NK-92 treated with Interleukin-12 subunit alpha and Interleukin-12 subunit beta, amount 100 ng/mL, for 24 hours (cell line): ENCODE measurements around the gene RGS6.

Experiments used
- DNase-seq: peaks from one replicate; lab custom pipeline; 2025; lab: John Stamatoyannopoulos, UW

RGS6 gene

DNA sequence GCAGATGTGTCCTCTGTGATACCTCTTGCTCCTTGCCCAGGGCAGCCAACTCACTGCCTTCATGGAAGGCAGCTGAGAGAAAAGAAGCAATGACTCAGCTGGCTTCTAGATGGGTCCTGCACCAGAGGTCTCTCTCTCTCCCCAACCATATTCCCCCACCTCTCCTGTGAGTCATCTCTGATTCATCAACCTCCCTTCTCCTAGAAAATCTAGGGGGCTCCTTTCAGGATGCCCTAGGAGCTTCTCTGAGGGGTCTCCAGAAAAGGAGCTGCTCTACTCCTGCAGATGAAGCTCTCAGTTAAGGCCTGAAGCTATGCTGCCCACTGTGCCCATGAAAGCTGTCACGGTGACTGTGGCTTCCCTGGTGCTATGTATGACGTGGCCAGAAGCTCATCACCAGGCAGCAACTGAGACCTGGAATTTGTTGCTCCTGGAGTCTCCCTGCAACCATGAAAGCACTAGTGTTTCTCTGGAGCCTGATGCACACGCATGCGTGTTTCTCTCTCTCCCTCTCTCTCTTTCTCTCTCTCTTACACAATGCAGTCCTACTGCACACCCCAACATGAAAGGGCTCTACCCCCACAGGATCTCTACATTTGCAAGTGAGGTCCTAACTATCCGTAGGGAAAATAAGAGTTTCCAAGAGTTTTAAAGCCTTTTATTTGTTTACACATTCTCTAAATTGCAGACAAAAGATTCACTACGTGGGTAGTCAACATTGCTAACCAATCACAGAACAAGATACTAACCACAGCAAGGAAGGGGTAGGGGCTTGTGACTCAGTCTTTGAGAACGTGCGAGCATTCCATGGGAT is 676.4 kb downstream of the RGS6 start:
- peak; percentile 26 for DNase-seq

GRCh38 chr14:72609205-72609916 is 677.1 kb downstream of the RGS6 start:
- DNase-seq: no peak

DNA sequence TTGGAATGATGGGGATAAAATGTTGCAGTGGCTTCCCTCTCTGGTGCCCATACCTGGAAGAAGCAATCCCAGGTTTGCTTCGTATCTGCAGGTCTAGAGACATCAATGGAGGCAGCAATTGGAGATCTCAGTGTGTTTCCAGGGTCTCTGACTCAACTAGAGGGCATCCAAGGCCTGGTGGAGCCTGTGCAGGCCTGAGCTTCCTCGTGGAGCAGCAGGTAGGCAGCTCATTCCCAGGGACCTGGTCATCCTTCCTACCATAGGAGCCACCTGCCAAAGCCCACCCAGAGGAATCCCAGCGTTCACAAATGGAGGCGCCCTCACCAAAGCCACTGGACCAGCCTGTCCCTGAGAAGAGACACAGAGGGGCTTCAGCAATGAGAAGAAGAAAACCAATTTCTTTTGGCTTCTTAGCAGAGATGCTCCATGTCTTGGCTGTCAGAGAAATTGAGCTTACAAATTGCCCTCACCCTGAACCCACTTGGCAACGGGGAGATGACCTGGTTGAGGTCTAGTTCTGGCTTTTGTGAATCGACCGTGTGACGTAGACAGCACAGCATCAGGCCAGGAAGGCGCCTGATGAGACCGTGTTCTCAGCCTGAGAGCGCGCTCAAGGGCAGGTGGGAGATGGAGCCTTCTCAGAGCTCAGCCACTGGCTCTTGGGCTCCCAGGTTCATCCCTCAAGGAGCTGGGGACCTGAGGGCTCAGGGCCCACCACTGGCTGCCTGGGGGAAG is 678.0 kb downstream of the RGS6 start:
- DNase-seq: no peak

GRCh38 chr14:72610831-72611200 is 678.6 kb downstream of the RGS6 start:
- no peak for DNase-seq

DNA sequence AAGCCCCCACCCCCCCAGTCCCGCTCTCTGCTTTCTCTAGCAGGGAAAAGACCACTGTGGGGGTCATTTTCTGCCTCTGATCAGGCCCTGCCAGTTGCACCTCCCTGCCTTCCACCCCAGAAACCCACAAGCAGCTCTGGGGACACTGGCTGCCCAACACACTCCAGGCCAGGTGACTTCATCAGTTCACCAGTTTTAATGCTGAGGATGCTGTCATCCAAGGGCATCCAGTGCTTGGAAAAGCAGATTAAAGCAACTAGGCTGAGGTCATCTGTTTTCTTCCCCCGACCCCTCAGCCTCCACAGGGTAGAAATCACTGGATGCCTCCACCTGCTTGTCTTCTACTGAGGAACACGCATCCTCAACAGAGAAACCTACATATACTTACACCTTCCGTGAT is 679.3 kb downstream of the RGS6 start:
- DNase-seq: no peak

DNA sequence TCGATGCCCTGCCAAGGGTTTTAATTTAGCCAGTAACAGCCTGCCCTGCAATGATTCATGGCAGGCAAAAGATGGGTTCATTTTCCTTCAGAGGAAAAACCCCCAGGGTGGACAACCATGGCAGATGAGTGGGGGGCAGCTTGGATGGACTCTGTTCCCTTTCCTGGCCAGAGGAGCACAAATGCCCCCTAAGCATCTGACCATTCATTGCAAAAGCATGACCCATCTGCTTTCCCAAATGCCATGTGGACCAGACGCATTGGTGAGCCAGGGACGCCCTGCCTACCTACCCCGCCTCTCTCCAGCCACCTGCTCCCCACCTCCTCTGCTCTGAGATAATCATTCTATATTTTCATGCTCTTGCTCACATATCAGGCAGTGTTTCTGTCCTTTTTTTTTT is 679.8 kb downstream of the RGS6 start:
- no peak for DNase-seq

DNA sequence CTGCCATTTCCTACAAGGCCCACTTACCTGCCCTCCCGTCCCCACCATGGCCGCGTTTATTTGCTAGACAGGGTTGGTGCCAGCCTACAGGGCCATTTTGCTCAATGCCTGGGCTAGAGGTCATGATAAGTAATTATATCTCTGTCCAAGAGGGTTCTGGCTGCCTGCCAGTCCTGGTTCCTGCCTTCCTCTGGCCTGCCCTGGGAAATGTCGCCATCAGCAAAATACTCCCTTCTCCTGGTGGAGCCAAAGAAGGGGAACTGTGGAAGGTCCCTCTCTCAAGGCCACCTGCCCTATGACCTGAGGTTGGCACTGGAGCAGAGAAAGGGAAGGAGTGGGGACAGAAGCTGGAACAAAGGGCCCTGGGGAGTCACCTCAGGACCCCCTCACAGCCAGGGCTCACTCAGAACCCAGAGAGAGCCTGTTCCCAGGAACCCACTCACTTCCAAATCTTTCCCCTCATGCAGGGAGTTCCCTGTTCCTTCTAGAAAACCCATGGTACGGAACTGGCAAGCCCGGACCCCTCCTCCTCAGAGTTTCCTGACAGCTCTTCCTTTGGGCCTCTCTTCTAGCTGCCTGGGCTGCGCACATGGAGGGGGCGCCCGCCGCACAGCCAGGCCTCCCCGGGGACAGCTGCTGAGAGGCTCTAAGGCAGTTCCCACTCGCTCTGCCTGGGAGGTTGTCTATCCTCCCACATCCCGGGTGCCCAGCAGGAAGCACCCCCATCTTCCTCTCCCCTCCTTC is 681.2 kb downstream of the RGS6 start:
- no peak for DNase-seq

GRCh38 chr14:72613975-72614319 is 681.7 kb downstream of the RGS6 start:
- DNase-seq: no peak

DNA sequence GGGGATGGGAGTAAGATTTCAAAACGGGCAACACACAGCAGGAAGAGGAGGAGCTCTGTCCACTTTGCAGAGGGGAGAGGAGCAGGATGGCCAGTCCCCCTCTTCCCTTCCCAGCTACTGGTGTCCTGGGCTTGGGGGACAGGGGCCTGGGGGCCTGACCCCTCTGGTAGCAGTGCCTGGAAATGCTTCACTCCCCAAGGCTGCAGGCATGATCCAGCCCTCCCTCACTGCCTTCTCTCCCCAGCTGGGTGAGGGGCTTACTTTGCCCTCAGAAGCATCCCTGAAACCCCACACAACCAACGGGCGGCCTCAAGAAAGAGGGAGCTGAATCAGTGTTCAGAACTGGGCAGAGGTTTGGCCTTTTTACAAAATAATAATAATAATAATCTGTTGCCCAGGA is 682.1 kb downstream of the RGS6 start:
- DNase-seq: no peak

- DNase-seq: no peak
Observed at GRCh38 chr14:72614891-72615415, 682.7 kb downstream of the RGS6 start.

GRCh38 chr14:72615451-72616121 is 683.4 kb downstream of the RGS6 start:
- DNase-seq: no peak
